Measurements from ENCODE around the gene SRSF9. TPM values are rescaled to one million over a fixed set of nuclear protein-coding genes. Genes with fewer than 3 reads are reported as not detected.
A peak's percentile ranks its signal among the peaks of the same experiment; 100 is the strongest.
"Not testable (repeated sequence)": the region's sequence is repeated elsewhere in the genome, so short reads cannot be mapped to it uniquely, and the experiment has no call there.

The SRSF9 gene
- total RNA-seq, 1 experiment from 2014 or later, result 267 TPM

GRCh38 chr12:120453060-120453750, 16.3 kb downstream of the SRSF9 start:
- DNase-seq (ENCODE audit: low read depth), result no peak

- DNase-seq (ENCODE audit: low read depth), result not testable (repeated sequence)
Measured at GRCh38 chr12:120452524-120452923, 17.0 kb downstream of the SRSF9 start.

DNA sequence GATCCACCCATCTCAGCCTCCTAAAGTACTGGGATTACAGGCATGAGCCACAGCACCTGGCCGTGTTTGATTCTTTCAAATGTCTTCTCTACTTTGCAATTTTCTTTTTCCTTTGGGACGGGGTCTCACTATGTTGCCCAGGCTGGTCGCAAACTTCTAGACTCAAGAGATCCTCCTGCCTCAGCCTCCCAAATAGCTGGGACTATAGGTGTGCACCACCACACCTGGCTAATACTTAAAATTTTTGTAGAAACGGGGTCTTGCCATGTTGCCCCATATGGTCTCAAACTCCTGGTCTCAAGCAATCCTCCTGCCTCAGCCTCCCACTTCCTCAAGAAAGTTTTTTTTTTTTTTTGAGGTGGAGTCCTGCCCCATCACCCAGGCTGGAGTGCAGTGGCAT, 21.6 kb downstream of the SRSF9 start:
- no peak for DNase-seq (ENCODE audit: low read depth)

GRCh38 chr12:120446844-120447178, 22.7 kb downstream of the SRSF9 start:
- not testable (repeated sequence) for DNase-seq (ENCODE audit: low read depth)

DNA sequence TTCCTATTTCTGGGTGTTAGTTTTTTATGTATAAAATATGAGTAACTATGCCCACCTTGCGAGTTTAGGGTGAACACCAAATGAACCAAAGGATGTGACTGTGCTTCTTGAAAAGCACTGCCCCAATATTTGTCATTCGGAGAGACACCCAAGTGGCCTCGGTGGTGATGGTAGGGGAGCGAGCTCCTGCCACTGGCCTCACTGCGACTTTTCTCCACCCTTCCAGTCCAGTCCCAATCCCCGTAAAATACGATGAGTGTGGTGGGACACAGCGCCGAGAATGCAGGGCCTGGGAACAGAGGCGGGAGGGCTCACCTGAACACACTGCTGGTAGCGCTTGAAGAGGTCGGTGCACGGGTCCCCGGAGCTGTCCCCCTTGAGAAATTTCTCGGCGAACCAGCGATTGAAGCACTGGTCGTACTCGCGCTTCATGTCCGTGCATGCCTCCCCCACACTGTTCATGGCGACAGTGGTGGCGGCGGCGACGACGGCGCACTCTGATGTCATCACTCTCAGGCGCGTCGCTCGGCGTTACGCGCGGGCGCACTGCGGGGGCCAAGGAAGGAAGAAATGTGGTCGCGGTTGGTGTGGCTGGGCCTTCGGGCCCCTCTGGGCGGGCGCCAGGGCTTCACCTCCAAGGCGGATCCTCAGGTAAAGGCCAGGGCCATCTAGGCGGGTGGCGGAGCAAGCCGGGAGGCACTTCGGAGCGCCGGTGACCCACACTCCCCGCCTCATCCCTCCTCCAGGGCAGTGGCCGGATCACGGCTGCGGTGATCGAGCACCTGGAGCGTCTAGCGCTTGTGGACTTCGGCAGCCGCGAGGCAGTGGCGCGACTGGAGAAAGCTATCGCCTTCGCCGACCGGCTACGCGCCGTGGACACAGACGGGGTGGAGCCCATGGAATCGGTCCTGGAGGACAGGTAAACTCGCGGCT, 23.4 kb downstream of the SRSF9 start, which contains the start of the genes GATC and TRIAP1:
Gene GATC (plus strand): TSS at position 534 of the 933 bp plus-strand sequence. CDS start 37 bp downstream, at position 571.
Gene TRIAP1 (minus strand): TSS at position 474 of the 933 bp plus-strand sequence. CDS start 12 bp downstream, at position 462.
- DNase-seq (ENCODE audit: low read depth), result peak; percentile 91

- DNase-seq (ENCODE audit: low read depth), result no peak
Measured at GRCh38 chr12:120444676-120445075, 24.9 kb downstream of the SRSF9 start.

- peak; percentile 66 for DNase-seq (ENCODE audit: low read depth)
Measured at GRCh38 chr12:120439646-120440247, 29.8 kb downstream of the SRSF9 start.

- no peak for DNase-seq (ENCODE audit: low read depth)
Measured at GRCh38 chr12:120438495-120439198, 30.9 kb downstream of the SRSF9 start.

DNA sequence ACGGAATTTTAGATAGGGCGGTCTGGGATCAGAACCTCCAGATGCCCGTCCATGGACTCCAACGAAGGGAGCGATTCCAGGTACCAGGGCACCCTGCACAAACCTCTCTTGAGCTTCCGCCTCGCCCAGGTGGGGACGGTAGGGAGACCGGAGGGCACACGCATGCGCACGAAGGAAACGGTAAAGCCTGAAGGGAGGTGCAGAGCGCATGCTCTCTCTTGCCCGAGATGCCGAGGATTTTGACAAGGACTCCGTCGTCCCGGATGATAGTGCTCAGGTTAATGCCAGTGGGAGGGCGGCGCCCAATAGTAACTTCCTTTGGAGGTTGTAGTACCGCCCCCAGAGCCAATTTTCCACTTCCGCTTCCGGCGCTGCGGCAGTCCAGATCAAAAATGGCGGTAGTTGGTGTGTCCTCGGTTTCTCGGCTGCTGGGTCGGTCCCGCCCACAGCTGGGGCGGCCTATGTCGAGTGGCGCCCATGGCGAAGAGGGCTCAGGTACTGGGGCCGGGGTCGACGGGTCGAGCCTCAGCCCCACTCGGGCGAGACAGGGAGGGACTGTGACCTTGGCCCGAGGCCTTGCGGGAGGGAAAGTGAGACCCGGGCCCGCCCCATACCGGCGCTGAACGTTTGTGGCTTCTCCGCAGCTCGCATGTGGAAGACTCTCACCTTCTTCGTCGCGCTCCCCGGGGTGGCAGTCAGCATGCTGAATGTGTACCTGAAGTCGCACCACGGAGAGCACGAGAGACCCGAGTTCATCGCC, 31.6 kb downstream of the SRSF9 start, which contains the start of gene COX6A1:
Gene COX6A1 (plus strand): TSS at position 379 of the 760 bp plus-strand sequence. CDS start 14 bp downstream, at position 393.
- DNase-seq (ENCODE audit: low read depth), result peak; percentile 98

DNA sequence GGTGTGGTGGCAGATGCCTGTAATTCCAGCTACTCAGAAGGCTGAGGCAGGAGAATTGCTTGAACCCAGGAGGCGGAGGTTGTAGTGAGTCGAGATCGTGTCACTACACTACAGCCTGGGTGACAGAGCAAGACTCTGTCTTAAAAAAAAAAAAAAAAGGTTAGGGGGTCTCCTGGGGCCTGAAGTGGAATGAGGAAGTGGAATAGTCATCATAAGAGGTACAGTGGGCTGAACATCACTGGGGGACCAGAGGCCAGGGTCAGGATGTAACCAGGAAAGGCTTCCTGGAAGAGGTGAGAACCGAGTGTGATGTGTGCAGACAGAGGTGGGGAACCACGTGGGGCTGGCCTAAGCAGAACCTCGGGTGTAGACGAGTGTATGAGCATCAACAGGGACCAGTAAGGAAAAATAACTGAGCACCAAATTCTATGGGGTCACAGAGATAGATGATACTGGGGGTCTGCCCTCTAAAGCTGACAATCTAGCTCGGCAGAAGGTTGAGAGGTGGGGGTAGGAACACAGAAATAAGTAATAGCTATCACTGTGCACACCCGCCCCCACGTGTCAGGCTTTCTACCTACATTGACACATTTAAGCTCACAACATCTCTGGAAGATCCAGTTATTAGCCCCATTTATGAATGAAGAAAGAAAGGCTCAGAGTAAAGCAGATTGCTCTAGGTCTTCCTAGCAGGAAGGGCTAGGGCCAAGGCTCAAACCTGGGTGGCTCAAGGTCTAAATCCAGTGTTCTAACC, 36.6 kb downstream of the SRSF9 start:
- DNase-seq (ENCODE audit: low read depth), result no peak

GRCh38 chr12:120429368-120429767, 40.2 kb downstream of the SRSF9 start:
- DNase-seq (ENCODE audit: low read depth), result no peak

DNA sequence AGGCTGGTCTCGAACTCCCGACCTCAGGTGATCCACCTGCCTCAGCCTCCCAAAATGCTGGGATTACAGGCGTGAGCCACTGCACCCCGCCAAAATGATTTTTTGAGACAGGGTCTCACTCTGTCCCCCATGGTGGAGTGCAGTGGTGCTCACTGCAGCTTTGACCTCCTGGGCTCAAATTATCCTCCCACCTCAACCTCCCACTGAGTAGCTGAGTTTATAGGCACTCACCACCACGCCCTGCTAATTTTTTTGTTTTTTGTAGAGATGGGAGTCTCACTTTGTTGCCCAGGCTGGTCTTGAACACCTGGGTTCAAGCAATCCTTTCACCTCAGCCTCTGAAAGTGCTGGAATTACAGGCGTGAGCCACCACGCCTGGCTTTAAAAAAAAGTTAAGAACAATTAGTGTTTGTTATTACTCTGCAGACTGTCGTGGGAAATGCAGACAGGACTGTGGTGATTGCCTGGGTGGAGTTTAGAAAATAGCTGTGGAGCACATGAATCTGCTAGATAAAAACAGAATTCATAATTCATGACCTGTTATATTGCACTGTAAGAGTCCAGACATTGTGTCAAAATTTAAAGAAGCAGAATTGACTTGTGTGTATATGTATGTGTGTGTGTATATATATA, 40.8 kb downstream of the SRSF9 start:
- no peak for DNase-seq (ENCODE audit: low read depth)

DNA sequence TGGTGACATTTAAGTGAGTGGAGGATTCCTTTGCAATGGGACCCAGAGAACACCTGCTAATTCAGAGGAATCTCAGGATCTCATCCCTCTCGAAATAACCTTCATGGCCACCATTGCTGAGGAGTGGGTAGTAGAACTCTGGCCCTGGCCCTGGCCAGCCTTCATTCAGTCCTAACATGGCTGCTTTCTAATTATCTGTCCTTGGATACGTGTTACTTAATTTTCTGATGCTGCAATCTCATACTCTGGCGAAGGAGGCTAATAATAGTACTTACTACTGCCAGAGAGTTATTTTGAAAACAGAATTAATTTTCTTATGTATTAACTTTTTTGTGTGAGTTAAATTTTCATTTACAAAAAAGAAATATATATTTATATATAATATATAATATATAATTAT, 43.8 kb downstream of the SRSF9 start:
- DNase-seq (ENCODE audit: low read depth), result no peak

DNA sequence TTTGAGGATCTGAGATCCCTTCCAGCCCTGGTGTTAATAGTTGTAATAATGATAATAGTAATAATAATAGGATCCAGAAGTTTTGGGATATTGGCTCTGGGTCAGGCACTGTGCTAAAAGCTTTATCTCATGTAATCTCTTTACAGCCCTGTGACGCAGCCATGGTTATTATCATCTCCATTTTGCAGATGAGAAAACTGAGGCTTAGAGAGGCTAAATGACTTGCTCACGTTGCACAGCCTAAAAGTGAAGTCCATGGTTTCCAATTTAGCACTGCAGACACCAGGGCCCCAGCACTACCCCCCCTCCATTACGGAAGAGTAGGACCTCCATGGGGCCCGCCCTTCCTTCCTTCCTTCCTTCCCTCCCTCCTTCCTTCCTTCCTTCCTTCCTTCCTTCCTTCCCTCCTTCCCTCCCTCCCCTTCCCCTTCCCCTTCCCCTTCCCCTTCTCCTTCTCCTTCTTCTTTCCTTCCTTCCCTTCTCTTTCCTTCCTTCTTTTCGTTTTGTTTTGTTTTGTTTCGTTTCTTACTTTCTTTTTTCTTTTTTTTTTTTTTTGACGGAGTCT, 46.6 kb downstream of the SRSF9 start:
- DNase-seq (ENCODE audit: low read depth), result no peak

- no peak for DNase-seq (ENCODE audit: low read depth)
Measured at GRCh38 chr12:120421701-120422100, 47.8 kb downstream of the SRSF9 start.

GRCh38 chr12:120417917-120418580, 51.5 kb downstream of the SRSF9 start:
- DNase-seq (ENCODE audit: low read depth), result no peak

GRCh38 chr12:120416490-120417216, 52.9 kb downstream of the SRSF9 start:
- no peak for DNase-seq (ENCODE audit: low read depth)

Data from Daoy (cell line).